HG02943 (cell line): ENCODE measurements around the gene KRT79.

Experiments
- ATAC-seq: cut with Tn5 transposase; IDR thresholded peaks from one replicate; pipeline ENCODE4 v1.9.1; 2021; ENCODE audit warnings: mild to moderate bottlenecking, low read depth, moderate library complexity; ENCODE audit not compliant: unreplicated experiment

KRT79 gene

GRCh38 chr12:52776913-52777395 is 57.2 kb downstream of the KRT79 start, which contains the start of gene KRT76:
Gene KRT76, minus strand, starts transcription at chr12:52777345. Its CDS starts 54 bp downstream, at chr12:52777291.
- no peak for ATAC-seq

- no peak for ATAC-seq
Measured at GRCh38 chr12:52776435-52776834, 57.7 kb downstream of the KRT79 start.

DNA sequence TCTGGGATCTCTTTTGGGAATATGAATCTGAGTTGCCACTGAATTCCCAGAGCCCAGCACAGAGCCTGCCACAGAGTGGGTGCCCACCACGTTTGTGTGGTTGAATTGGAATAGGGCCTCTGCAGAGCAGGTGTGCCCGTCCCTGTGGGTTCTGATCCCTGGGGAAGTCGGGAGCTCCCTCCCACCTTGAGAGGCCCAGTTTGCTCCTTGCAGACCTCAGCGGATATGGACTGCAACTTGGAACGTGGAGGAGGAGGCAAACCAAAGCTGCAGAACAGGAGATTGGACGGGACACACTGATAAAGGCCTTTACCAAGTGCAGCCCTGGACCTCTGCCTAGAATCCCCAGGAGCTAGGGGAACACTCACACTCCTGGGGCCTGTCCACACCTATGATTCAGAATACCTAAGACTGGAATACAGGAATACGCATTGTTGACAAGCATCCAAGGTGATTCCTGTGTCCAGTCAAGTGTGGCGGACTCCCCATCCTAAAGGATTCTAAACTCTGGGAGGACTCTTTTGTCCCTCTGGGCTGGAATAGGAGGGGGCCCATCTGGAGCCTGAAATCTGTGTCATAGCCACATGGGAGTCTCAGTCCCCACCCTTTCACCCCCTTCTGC is 59.4 kb downstream of the KRT79 start:
- ATAC-seq: no peak

DNA sequence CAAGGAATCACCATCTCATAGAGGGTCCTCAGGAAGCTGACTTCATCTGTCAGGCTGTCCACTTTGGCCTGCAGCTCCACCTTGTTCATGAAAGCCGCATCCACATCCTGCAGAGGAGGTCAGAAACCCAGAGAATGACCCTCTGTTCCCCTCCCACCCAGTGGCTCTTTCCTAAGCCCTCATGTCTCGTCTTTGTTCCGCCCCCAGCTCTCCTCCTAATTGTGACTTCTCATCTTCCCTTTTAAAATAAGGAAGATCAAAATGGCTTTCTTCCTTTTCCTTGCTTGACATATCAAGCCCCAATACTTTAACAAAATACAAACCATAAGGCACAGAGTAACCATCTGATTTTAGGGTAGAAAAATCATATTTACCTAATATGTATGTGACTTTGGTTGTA is 61.3 kb downstream of the KRT79 start:
- no peak for ATAC-seq

DNA sequence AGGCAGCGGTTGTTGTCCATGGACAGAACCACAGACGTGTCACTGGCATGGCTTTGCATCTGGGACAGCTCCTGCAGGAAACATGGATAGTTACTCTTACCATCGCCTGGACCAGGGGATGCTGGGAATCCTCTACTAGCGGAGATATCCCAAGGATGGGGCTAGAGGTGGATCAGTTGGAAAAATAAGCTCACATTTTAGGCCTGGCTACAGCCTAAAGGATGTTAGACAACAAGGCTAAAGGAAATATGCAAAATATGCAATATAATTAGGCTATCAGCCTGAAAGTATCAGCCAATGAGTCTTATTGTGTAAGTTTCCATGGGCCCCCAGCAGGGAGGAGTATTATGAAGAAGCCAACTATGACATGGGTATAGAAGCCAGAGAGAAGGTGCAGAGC is 61.9 kb downstream of the KRT79 start:
- ATAC-seq: no peak

- no peak for ATAC-seq
Measured at GRCh38 chr12:52771505-52771904, 62.6 kb downstream of the KRT79 start.
